Endothelial cell of umbilical vein (primary cell): ENCODE results near the gene NFIC. TPM values are rescaled to one million over a fixed set of nuclear protein-coding genes. Genes with fewer than 3 reads are reported as not detected.

ENCODE experiments used
- BruUV-seq: library from RNA; stranded (reverse); fragments of 400-500 nt; replicated peaks from 2 replicates; lab custom pipeline; 2021; lab: Mats Ljungman, UMichigan
- CTCF ChIA-PET: fragments of 300-600, 350-600 bp; sonication (Branson Sonifier 250); formaldehyde crosslinking; loops from one replicate; lab custom pipeline; 2021; ENCODE audit warnings: antibody characterized with exemption, inconsistent platforms; lab: Charles Lee
- POLR2A ChIA-PET: fragments of 300-600, 350-600 bp; sonication (Branson Sonifier 250); formaldehyde crosslinking; loops from one replicate; lab custom pipeline; 2021; ENCODE audit warnings: antibody characterized with exemption, inconsistent platforms; lab: Charles Lee
- DNase-seq: peaks from one replicate; pipeline ENCODE4 v3.0.0-alpha.2; 2011; ENCODE audit warnings: low read depth, low spot score
- FAIRE-seq: peaks from 2 replicates; lab custom pipeline; 2011; peaks lifted over from hg19 to GRCh38; lab: Jason Lieb, UNC
- H2AFZ ChIP-seq: 2 replicates; pipeline ENCODE4 v1.6.0; 2012; ENCODE audit warnings: low read depth, low read length, control low read depth, inconsistent platforms
- H3K27ac ChIP-seq: 2 replicates; pipeline ENCODE4 v1.5.1; 2011; ENCODE audit warnings: low read depth, mild to moderate bottlenecking, control low read depth, low read length, moderate library complexity; ENCODE audit not compliant: insufficient read depth
- H3K27me3 ChIP-seq, 2 experiments: 2 replicates each; pipeline versions ENCODE4 v1.6.0 to v1.6.1; 2011; ENCODE audit warnings: low read length in 2 of 2, mixed read lengths in 1 of 2; ENCODE audit not compliant: control insufficient read depth in 2 of 2, insufficient read depth in 2 of 2
- H3K36me3 ChIP-seq, 2 experiments: 2 replicates in 1 of 2; 3 replicates in 1 of 2; pipeline ENCODE4 v1.5.1; 2011; ENCODE audit warnings: low read length in 2 of 2, mild to moderate bottlenecking in 1 of 2, moderate library complexity in 1 of 2; ENCODE audit not compliant: control insufficient read depth in 2 of 2, insufficient read depth in 2 of 2; ENCODE audit errors: extremely low read depth in 1 of 2
- H3K4me1 ChIP-seq: 3 replicates; pipeline ENCODE4 v1.5.1; 2011; ENCODE audit warnings: mild to moderate bottlenecking, low read length; ENCODE audit not compliant: control insufficient read depth, insufficient read depth; ENCODE audit errors: extremely low read depth
- H3K4me2 ChIP-seq: 2 replicates; pipeline ENCODE4 v1.6.1; 2011; ENCODE audit warnings: low read length, control low read depth, mixed read lengths; ENCODE audit not compliant: insufficient read depth
- H3K4me3 ChIP-seq, 3 experiments: fragments of 200-600 bp in 1 of 3; sonication (generic), shearing (Covaris generic) in 1 of 3; replicated peaks in 1 of 3; 2 replicates each; pipeline ENCODE4 v1.5.1; 2011 to 2016; ENCODE audit warnings: control low read depth in 3 of 3, low read length in 3 of 3, mild to moderate bottlenecking in 2 of 3, inconsistent platforms in 1 of 3, low read depth in 1 of 3, moderate library complexity in 1 of 3; ENCODE audit not compliant: insufficient read depth in 1 of 3
- H3K79me2 ChIP-seq: 2 replicates; pipeline ENCODE4 v1.6.0; 2012; ENCODE audit warnings: low read length, inconsistent platforms; ENCODE audit not compliant: control insufficient read depth, insufficient read depth
- H3K9ac ChIP-seq: replicated peaks from 2 replicates; pipeline ENCODE3; 2011; ENCODE audit warnings: low read length, control low read depth; ENCODE audit not compliant: insufficient read depth; ENCODE audit errors: extremely low read depth
- H3K9me1 ChIP-seq: replicated peaks from 3 replicates; pipeline ENCODE4 v1.6.0; 2011; ENCODE audit warnings: mild to moderate bottlenecking, low read length; ENCODE audit not compliant: control insufficient read depth, insufficient read depth; ENCODE audit errors: extremely low read depth
- H3K9me3 ChIP-seq: replicated peaks from 2 replicates; pipeline ENCODE4 v1.5.1; 2012; ENCODE audit warnings: low read length, inconsistent platforms; ENCODE audit not compliant: control insufficient read depth, insufficient read depth
- H4K20me1 ChIP-seq: replicated peaks from 2 replicates; pipeline ENCODE3; 2011; ENCODE audit warnings: mild to moderate bottlenecking, low read length; ENCODE audit not compliant: control insufficient read depth, insufficient read depth; ENCODE audit errors: extremely low read depth
- CTCF ChIP-seq, 2 donors: IDR thresholded peaks; 1 replicate in 1 of 2; 2 replicates in 1 of 2; pipeline ENCODE4 v1.5.1; 2011; ENCODE audit warnings: low read length in 2 of 2, mild to moderate bottlenecking in 2 of 2, moderate library complexity in 2 of 2, control low read depth in 1 of 2, inconsistent platforms in 1 of 2, low read depth in 1 of 2; ENCODE audit not compliant: insufficient read depth in 1 of 2; ENCODE audit errors: extremely low read depth in 1 of 2
- EZH2 ChIP-seq: IDR thresholded peaks from 2 replicates; pipeline ENCODE4 v1.6.1; 2012; ENCODE audit warnings: borderline replicate concordance, low read depth, mild to moderate bottlenecking, moderate library complexity, low read length, inconsistent platforms; ENCODE audit not compliant: severe bottlenecking
- FOS ChIP-seq: IDR thresholded peaks from 2 replicates; pipeline ENCODE4 v1.6.1; 2011; ENCODE audit warnings: mild to moderate bottlenecking, low read length, moderate library complexity, borderline replicate concordance; ENCODE audit not compliant: insufficient read depth
- GATA2 ChIP-seq: IDR thresholded peaks from 2 replicates; pipeline ENCODE4 v1.7.0; 2011; ENCODE audit warnings: low read depth, mild to moderate bottlenecking, moderate library complexity, mixed read lengths, low read length; ENCODE audit not compliant: insufficient read length, insufficient read depth
- JUN ChIP-seq: IDR thresholded peaks from 2 replicates; pipeline ENCODE4 v1.6.1; 2011; ENCODE audit warnings: borderline replicate concordance, low read depth; ENCODE audit not compliant: insufficient read length, insufficient read depth
- POLR2A ChIP-seq: IDR thresholded peaks from 2 replicates; pipeline ENCODE4 v1.6.1; 2012; ENCODE audit warnings: low read depth, mild to moderate bottlenecking, control low read depth, low read length
- POLR2AphosphoS5 ChIP-seq: IDR thresholded peaks from 2 replicates; pipeline ENCODE4 v1.6.1; 2012; ENCODE audit warnings: low read depth, mild to moderate bottlenecking, control low read depth, low read length, moderate library complexity; ENCODE audit not compliant: insufficient read depth
- dilution Hi-C: fragments of 300-500 bp; cut with MboI; formaldehyde crosslinking; loops from one replicate; pipeline ENCODE4 v1.15.0; 2019; ENCODE audit warnings: low sequenced_read_pairs; ENCODE audit not compliant: extremely low pct_ligation_motif_present
- intact Hi-C: fragments of 100-400 bp; cut with micrococcal nuclease; formaldehyde crosslinking; loops from one replicate; pipeline ENCODE4 v1.10.0; 2022
- polyA plus RNA-seq, 4 experiments: library from polyadenylated mRNA; depleted of rRNA in 3 of 4; stranded (reverse) in 3 of 4; unstranded in 1 of 4; fragments of >200 nt; gene quantifications; 2 replicates each; pipeline versions ENCODE4 v1.2.1 to v1.2.3, GENCODE V29; 2011 to 2012; ENCODE audit warnings: missing spikeins in 1 of 4
- total RNA-seq: library from RNA; stranded (reverse); gene quantifications from 2 replicates; pipeline ENCODE4 v1.2.3, GENCODE V29; 2021

Gene NFIC
- total and polyA plus RNA-seq, 2 donors (not counting 3 experiments of a cell fraction or from before 2014, with no cell fraction given), result 11.4 to 133 TPM

GRCh38 chr19:3409346-3410064 is 43.1 kb downstream of the NFIC start:
- no peak for TF ChIP-seq FOS
- TF ChIP-seq EZH2, result no peak
- no peak for TF ChIP-seq POLR2A
- no peak for TF ChIP-seq JUN
- TF ChIP-seq GATA2, result no peak
- no peak for TF ChIP-seq POLR2AphosphoS5
- TF ChIP-seq CTCF (IDR thresholded peaks at IDR 0.05; ENCODE audit: extremely low read depth in 1 of 2, insufficient read depth in 1 of 2, low read depth in 1 of 2, low read length in 2 of 2), result no peak
- H3K36me3 ChIP-seq, result peaks cover 0 to 5% of the 10 kb centered on the region in 2 experiments
- H3K4me3 ChIP-seq, result no peak overlapping the region
- H4K20me1 ChIP-seq, result no peaks in the 10 kb centered on the region
- FAIRE-seq (no peak), DNase-seq (no peak)
- no peaks in the 10 kb centered on the region for H3K27me3 ChIP-seq
- no peak overlapping the region for H3K27ac ChIP-seq
- peaks cover 53% of the 10 kb centered on the region for H3K79me2 ChIP-seq
- ChIA-PET CTCF (interaction anchor here (1.6 kb wide), 1 partner anchor 19 kb away, joined by 9 read pairs; no protein-coding TSS in a partner anchor), POLR2A (no interaction called here)
- no peaks in the 10 kb centered on the region for H3K9me1 ChIP-seq
- no peak overlapping the region for H3K9ac ChIP-seq
- no peaks in the 10 kb centered on the region for H3K9me3 ChIP-seq
- no TSS peak for BruUV-seq
- intact Hi-C loops, result no loop called here
- H3K4me1 ChIP-seq, result peaks cover 6% of the 10 kb centered on the region
- H2AFZ ChIP-seq, result no peak overlapping the region
- no peak overlapping the region for H3K4me2 ChIP-seq
- dilution Hi-C loops, result no loop called here
